Duodenal mucosa (tissue), 2 donors: ENCODE measurements around the gene IZUMO4.

Experiments
- H3K27ac ChIP-seq: one replicate; pipeline ENCODE4 v1.7.0; 2013; ENCODE audit warnings: low read depth, low read length
- H3K27me3 ChIP-seq, 2 donors: one replicate each; pipeline ENCODE4 v1.7.0; 2013; ENCODE audit warnings: low read length in 2 of 2, control low read depth in 1 of 2; ENCODE audit not compliant: insufficient read depth in 2 of 2, control insufficient read depth in 1 of 2
- H3K36me3 ChIP-seq, 2 donors: one replicate each; pipeline ENCODE4 v1.7.0; 2013; ENCODE audit warnings: low read length in 2 of 2, control low read depth in 1 of 2; ENCODE audit not compliant: insufficient read depth in 2 of 2, control insufficient read depth in 1 of 2
- H3K4me1 ChIP-seq, 2 donors: one replicate each; pipeline ENCODE4 v1.7.0; 2013; ENCODE audit warnings: low read length in 2 of 2, control low read depth in 1 of 2; ENCODE audit not compliant: insufficient read depth in 2 of 2, control insufficient read depth in 1 of 2
- H3K4me3 ChIP-seq, 2 donors: one replicate each; pipeline ENCODE4 v1.7.0; 2013; ENCODE audit warnings: low read length in 2 of 2, low read depth in 1 of 2
- H3K9ac ChIP-seq, 2 donors: one replicate each; pipeline ENCODE4 v1.7.0; 2013; ENCODE audit warnings: low read length in 2 of 2, low read depth in 1 of 2
- H3K9me3 ChIP-seq, 2 donors: one replicate each; pipeline ENCODE4 v1.7.0; 2013; ENCODE audit warnings: low read length in 2 of 2, control low read depth in 1 of 2; ENCODE audit not compliant: control insufficient read depth in 1 of 2

The IZUMO4 gene

GRCh38 chr19:2148482-2149135, 51.9 kb downstream of the IZUMO4 start:
- peaks cover 0 to 14% of the 10 kb centered on the region in 2 donors for H3K36me3 ChIP-seq
- H3K27ac ChIP-seq, result no peak overlapping the region
- no peak overlapping the region for H3K9ac ChIP-seq
- no peaks in the 10 kb centered on the region for H3K27me3 ChIP-seq
- no peaks in the 10 kb centered on the region for H3K9me3 ChIP-seq
- H3K4me1 ChIP-seq, result peaks cover 22 to 25% of the 10 kb centered on the region in 2 donors
- H3K4me3 ChIP-seq, result no peak overlapping the region
